Urinary bladder (tissue), 4 donors: Measurements from ENCODE around the gene CDC42. TPM values are rescaled to one million over a fixed set of nuclear protein-coding genes. Genes with fewer than 3 reads are reported as not detected.
"Not testable (repeated sequence)": the region's sequence is repeated elsewhere in the genome, so short reads cannot be mapped to it uniquely, and the experiment has no call there.

Source experiments
- DNase-seq: peaks from one replicate; pipeline ENCODE4 v3.0.0-alpha.2; 2015; ENCODE audit errors: extremely low spot score
- H3K27ac ChIP-seq: one replicate; pipeline ENCODE4 v1.5.1; 2013; ENCODE audit warnings: low read depth, mild to moderate bottlenecking, moderate library complexity
- H3K36me3 ChIP-seq: one replicate; pipeline ENCODE4 v1.6.1; 2013; ENCODE audit warnings: mild to moderate bottlenecking, moderate library complexity; ENCODE audit not compliant: insufficient read depth
- H3K4me1 ChIP-seq: one replicate; pipeline ENCODE4 v1.6.1; 2013; ENCODE audit warnings: mild to moderate bottlenecking, moderate library complexity; ENCODE audit not compliant: insufficient read depth
- H3K4me3 ChIP-seq: one replicate; pipeline ENCODE4 v1.5.1; 2013; ENCODE audit warnings: low read depth, low read length
- WGBS: extraction: QIAGEN DNeasy Blood & Tissue Kit; methylation state at CpG from one replicate; pipeline ENCODE4 v1.1.7; 2013; 5-methylcytosine and 5-hydroxymethylcytosine counted together
- polyA plus RNA-seq: library from polyadenylated mRNA; stranded (reverse); fragments of 200-250 nt; gene quantifications from one replicate; pipeline ENCODE4 v1.2.3, GENCODE V29; 2013
- total RNA-seq: library from RNA; depleted of rRNA; stranded (reverse); fragments of >200 nt; gene quantifications from one replicate; pipeline ENCODE4 v1.2.3, GENCODE V29; 2014
- donor health status: healthy with polysubstance abuse.
- donor health status: healthy.

CDC42 gene
- total and polyA plus RNA-seq, 2 donors: 167 to 493 TPM

DNA sequence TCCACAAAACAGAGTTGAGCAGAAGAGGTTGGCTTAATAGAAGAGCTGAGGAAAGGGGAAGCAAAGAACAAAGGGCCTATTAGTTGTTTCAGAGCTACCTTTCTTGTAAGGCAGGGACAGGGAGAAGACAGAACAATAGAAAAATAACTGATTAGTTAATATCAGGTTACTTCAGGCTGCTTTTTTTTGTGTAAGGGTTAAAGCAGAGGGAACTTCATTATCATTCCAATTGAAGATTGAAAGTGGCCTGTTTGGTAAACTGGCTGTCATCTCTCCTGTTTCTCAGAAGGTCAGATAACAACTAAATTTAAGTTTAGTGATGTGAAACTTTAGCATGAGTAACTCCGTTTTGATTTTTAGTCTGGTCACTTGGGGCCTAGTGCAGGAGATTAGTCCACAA lies 22.3 kb downstream of the CDC42 start:
- 24% methylated on average over 1 of the region's 1 CpG for WGBS
- no peak overlapping the region for H3K27ac ChIP-seq
- no peaks in the 10 kb centered on the region for H3K4me1 ChIP-seq
- DNase-seq: no peak
- H3K4me3 ChIP-seq: no peak overlapping the region
- no peaks in the 10 kb centered on the region for H3K36me3 ChIP-seq

GRCh38 chr1:22075718-22076117 lies 23.2 kb downstream of the CDC42 start:
- DNase-seq: no peak
- 46% methylated on average over 2 of the region's 2 CpGs for WGBS
- H3K4me1 ChIP-seq: no peaks in the 10 kb centered on the region
- no peak overlapping the region for H3K4me3 ChIP-seq
- peaks cover 2% of the 10 kb centered on the region for H3K36me3 ChIP-seq
- H3K27ac ChIP-seq: no peak overlapping the region

GRCh38 chr1:22076346-22076745 lies 23.8 kb downstream of the CDC42 start:
- H3K4me1 ChIP-seq: peaks cover 1% of the 10 kb centered on the region
- no peak for DNase-seq
- WGBS: 79% methylated on average over 3 of the region's 3 CpGs
- H3K36me3 ChIP-seq: peaks cover 2% of the 10 kb centered on the region
- no peak overlapping the region for H3K4me3 ChIP-seq
- H3K27ac ChIP-seq: no peak overlapping the region

DNA sequence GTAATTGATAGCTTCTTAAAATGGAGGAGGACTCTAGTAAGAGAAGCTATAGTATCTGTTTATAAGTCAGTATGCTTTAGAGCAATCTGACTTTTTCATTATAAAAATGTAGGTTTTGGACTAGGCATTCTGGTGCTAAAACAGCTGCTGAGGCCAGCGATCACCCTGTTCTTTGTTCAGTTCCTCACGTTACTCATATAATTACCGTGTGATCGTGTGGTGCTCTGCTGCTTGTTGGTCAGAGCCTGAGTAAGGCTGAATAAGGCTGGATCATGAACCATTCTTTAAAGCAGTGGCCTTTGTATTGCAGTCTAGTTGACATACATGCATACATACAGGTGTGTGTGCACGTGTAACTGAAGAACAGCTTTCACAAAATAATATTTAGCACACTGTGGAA lies 25.2 kb downstream of the CDC42 start:
- Histone ChIP-seq H3K4me3 (no peak overlapping the region), H3K27ac (no peak overlapping the region), H3K36me3 (peaks cover 6% of the 10 kb centered on the region), H3K4me1 (peaks cover 2% of the 10 kb centered on the region)
- no peak for DNase-seq
- WGBS: 39% methylated on average over 5 of the region's 5 CpGs

DNA sequence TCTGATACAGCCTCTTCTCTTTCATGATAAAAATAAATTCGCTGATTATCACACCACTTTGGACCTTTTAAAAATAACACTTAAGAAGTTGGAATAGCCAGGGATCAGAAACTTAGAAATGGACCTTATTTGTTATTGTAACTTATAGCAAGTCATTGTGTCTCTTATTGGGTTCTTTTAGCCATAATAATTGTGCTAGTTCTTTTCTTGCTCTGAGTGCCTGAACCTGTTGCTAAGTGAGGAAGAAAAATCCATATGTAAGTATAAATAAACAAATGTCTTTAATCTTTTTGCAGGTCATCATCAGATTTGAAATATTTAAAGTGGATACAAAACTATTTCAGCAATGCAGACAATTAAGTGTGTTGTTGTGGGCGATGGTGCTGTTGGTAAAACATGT lies 25.6 kb downstream of the CDC42 start:
- peaks cover 2% of the 10 kb centered on the region for H3K4me1 ChIP-seq
- no peak overlapping the region for H3K4me3 ChIP-seq
- 76% methylated on average over 2 of the region's 2 CpGs for WGBS
- peaks cover 6% of the 10 kb centered on the region for H3K36me3 ChIP-seq
- no peak for DNase-seq
- H3K27ac ChIP-seq: no peak overlapping the region

DNA sequence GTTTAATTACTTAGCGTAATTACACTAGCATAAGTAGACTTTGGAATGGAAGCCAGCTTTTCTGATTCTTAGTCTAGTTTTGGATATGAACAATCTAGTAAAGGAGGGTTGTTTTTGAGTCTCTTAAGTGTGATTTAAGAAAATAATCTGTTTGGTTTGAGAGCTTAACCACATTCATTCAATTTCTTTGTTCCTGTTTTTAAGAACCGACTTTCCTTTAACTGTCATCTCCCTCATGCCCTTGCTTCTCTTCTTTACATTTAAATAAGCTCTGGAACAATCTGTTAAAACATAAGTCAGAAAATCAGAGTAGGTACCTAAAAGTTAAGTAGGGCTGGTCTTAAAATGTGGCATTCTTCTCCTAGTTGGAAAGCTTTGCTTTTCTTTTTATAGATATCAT lies 27.7 kb downstream of the CDC42 start:
- no peak for DNase-seq
- H3K36me3 ChIP-seq: peaks cover 6% of the 10 kb centered on the region
- 88% methylated on average over 2 of the region's 2 CpGs for WGBS
- peaks cover 2% of the 10 kb centered on the region for H3K4me1 ChIP-seq
- H3K27ac ChIP-seq: no peak overlapping the region
- no peak overlapping the region for H3K4me3 ChIP-seq

DNA sequence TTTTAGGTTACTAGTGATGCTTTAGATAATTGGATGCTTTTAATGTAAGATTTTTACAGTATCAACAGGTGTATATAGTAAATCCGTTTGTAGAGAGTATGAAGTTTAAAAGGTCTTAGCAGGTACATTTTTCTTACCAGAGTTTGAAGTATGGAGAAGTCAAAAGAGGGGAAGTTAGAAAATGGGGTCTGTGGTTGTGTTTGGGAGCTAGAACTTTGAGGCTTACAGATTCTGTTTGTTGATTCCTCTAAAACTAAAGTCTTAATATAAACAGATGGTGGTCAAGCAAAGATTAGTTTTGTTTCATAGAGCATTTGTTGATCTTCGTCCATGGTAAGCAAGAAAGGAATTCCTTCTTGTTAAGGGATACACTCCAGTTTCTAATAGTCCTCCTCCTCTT lies 35.8 kb downstream of the CDC42 start:
- peaks cover 4% of the 10 kb centered on the region for H3K36me3 ChIP-seq
- no peak overlapping the region for H3K27ac ChIP-seq
- WGBS: 42% methylated on average over 2 of the region's 2 CpGs
- H3K4me1 ChIP-seq: peaks cover 1% of the 10 kb centered on the region
- DNase-seq: no peak
- no peak overlapping the region for H3K4me3 ChIP-seq

GRCh38 chr1:22089134-22089571 lies 36.6 kb downstream of the CDC42 start:
- H3K36me3 ChIP-seq: peaks cover 4% of the 10 kb centered on the region
- peaks cover 1% of the 10 kb centered on the region for H3K4me1 ChIP-seq

GRCh38 chr1:22089787-22090186 lies 37.3 kb downstream of the CDC42 start:
- H3K4me1 ChIP-seq: peaks cover 1% of the 10 kb centered on the region
- H3K27ac ChIP-seq: no peak overlapping the region
- no peak overlapping the region for H3K4me3 ChIP-seq
- peaks cover 5% of the 10 kb centered on the region for H3K36me3 ChIP-seq
- WGBS: 26% methylated on average over 6 of the region's 6 CpGs
- DNase-seq: no peak

More at GRCh38 chr1:22089134-22089571, 36.6 kb downstream of the CDC42 start:
- 55% methylated on average over 3 of the region's 3 CpGs for whole genome bisulfite sequencing
- no peak for DNase-seq
- Histone ChIP-seq H3K27ac (no peak overlapping the region), H3K4me3 (no peak overlapping the region)

- Histone ChIP-seq H3K36me3 (peaks cover 7% of the 10 kb centered on the region), H3K27ac (no peak overlapping the region), H3K4me1 (peaks cover 1% of the 10 kb centered on the region), H3K4me3 (no peak overlapping the region)
- DNase-seq: no peak
- 75% methylated on average over 3 of the region's 3 CpGs for WGBS
Measured at GRCh38 chr1:22090867-22091266, 38.4 kb downstream of the CDC42 start.

- not testable (repeated sequence) for H3K36me3 ChIP-seq, H3K4me3 ChIP-seq, DNase-seq, H3K27ac ChIP-seq, H3K4me1 ChIP-seq
- 78% methylated on average over 3 of the region's 3 CpGs for WGBS
Measured at GRCh38 chr1:22092026-22092768, 39.7 kb downstream of the CDC42 start.

- DNase-seq: no peak
- Histone ChIP-seq H3K27ac (no peak overlapping the region), H3K4me1 (peaks cover 1% of the 10 kb centered on the region), H3K4me3 (no peak overlapping the region), H3K36me3 (peaks cover 8% of the 10 kb centered on the region)
- WGBS: 93% methylated on average over 1 of the region's 1 CpG
Measured at GRCh38 chr1:22093513-22093912, 41.0 kb downstream of the CDC42 start.

GRCh38 chr1:22096036-22096435 lies 43.5 kb downstream of the CDC42 start:
- Histone ChIP-seq H3K27ac (no peak overlapping the region), H3K4me1 (no peaks in the 10 kb centered on the region), H3K4me3 (no peak overlapping the region), H3K36me3 (peaks cover 8% of the 10 kb centered on the region)
- WGBS: 84% methylated on average over 5 of the region's 5 CpGs
- no peak for DNase-seq

- WGBS: 90% methylated on average over 3 of the region's 3 CpGs
- DNase-seq: no peak
- peaks cover 8% of the 10 kb centered on the region for H3K36me3 ChIP-seq
- H3K4me3 ChIP-seq: no peak overlapping the region
- H3K27ac ChIP-seq: no peak overlapping the region
- no peaks in the 10 kb centered on the region for H3K4me1 ChIP-seq
Measured at GRCh38 chr1:22096463-22096862, 44.0 kb downstream of the CDC42 start.
